PC-9 (cell line): ENCODE results near the gene NPAP1. TPM values are rescaled to one million over a fixed set of nuclear protein-coding genes. Genes with fewer than 3 reads are reported as not detected.

Experiments
- BruUV-seq: library from RNA; stranded (reverse); fragments of 400-500 nt; replicated peaks from 2 replicates; lab custom pipeline; 2021; lab: Mats Ljungman, UMichigan
- CTCF ChIA-PET: fragments of 300-600 bp; sonication (Branson Sonifier 250); formaldehyde crosslinking; loops from one replicate; lab custom pipeline; 2022; ENCODE audit warnings: antibody characterized with exemption; lab: Charles Lee
- POLR2A ChIA-PET: fragments of 300-600 bp; sonication (Branson Sonifier 250); formaldehyde crosslinking; loops from one replicate; lab custom pipeline; 2022; ENCODE audit warnings: antibody characterized with exemption; ENCODE audit not compliant: unreplicated experiment; lab: Charles Lee
- DNase-seq, 2 experiments: peaks; one replicate each; pipeline versions ENCODE4 v3.0.0 to v3.0.0-alpha.2; 2015 to 2022; ENCODE audit warnings: mixed read lengths in 1 of 2
- H2AFZ ChIP-seq: fragments of 200-600 bp; sonication (generic); 2 replicates; pipeline ENCODE4 v1.8.1; 2017; ENCODE audit warnings: antibody characterized with exemption
- H3F3A ChIP-seq: fragments of 200-600 bp; sonication (generic); 2 replicates; pipeline ENCODE4 v1.8.1; 2017; ENCODE audit warnings: antibody characterized with exemption, mild to moderate bottlenecking, low read depth; ENCODE audit not compliant: insufficient read depth
- H3K27ac ChIP-seq: fragments of 200-600 bp; sonication (generic); 2 replicates; pipeline ENCODE4 v1.6.1; 2016; ENCODE audit warnings: mixed run types
- H3K27me3 ChIP-seq: fragments of 200-600 bp; sonication (generic); 2 replicates; pipeline ENCODE4 v1.6.1; 2016; ENCODE audit warnings: low read depth, mixed run types; ENCODE audit not compliant: insufficient read depth
- H3K36me3 ChIP-seq: fragments of 200-600 bp; sonication (generic); 2 replicates; pipeline ENCODE4 v1.6.1; 2016; ENCODE audit warnings: low read depth, mixed run types
- H3K4me1 ChIP-seq: fragments of 200-600 bp; sonication (generic); replicated peaks from 2 replicates; pipeline ENCODE4 v1.6.1; 2016; ENCODE audit warnings: mixed run types; ENCODE audit not compliant: insufficient read depth
- H3K4me2 ChIP-seq: fragments of 200-600 bp; sonication (generic); 2 replicates; pipeline ENCODE4 v1.6.1; 2017; ENCODE audit warnings: mixed run types
- H3K4me3 ChIP-seq: fragments of 200-600 bp; sonication (generic); 2 replicates; pipeline ENCODE4 v1.6.1; 2016; ENCODE audit warnings: mixed run types
- H3K79me2 ChIP-seq: fragments of 200-600 bp; sonication (generic); 2 replicates; pipeline ENCODE4 v1.6.1; 2017; ENCODE audit warnings: low read depth, mixed run types
- H3K9me2 ChIP-seq: fragments of 200-600 bp; sonication (generic); 2 replicates; pipeline ENCODE4 v1.8.1; 2017; ENCODE audit warnings: mild to moderate bottlenecking; ENCODE audit not compliant: insufficient read depth
- H3K9me3 ChIP-seq: fragments of 200-600 bp; sonication (generic); 2 replicates; pipeline ENCODE4 v1.8.1; 2016; ENCODE audit warnings: low read depth; ENCODE audit not compliant: insufficient read depth
- H4K20me1 ChIP-seq: fragments of 200-600 bp; sonication (generic); 2 replicates; pipeline ENCODE4 v1.8.1; 2017; ENCODE audit not compliant: insufficient read depth
- CTCF ChIP-seq: fragments of 200-600 bp; sonication (generic); conservative IDR thresholded peaks from 2 replicates; pipeline ENCODE4 v1.6.1; 2017; ENCODE audit warnings: mixed run types, antibody characterized with exemption, mild to moderate bottlenecking, moderate library complexity
- EZH2 ChIP-seq: fragments of 200-600 bp; sonication (generic); IDR thresholded peaks from 2 replicates; pipeline ENCODE4 v1.8.0; 2017; ENCODE audit warnings: antibody characterized with exemption, low read depth
- intact Hi-C: fragments of 100-400 bp; cut with micrococcal nuclease; formaldehyde crosslinking; loops from one replicate; pipeline ENCODE4 v1.10.0; 2022; ENCODE audit not compliant: unreplicated experiment
- total RNA-seq: library from RNA; stranded (reverse); gene quantifications from 2 replicates; pipeline ENCODE4 v1.2.3, GENCODE V29; 2021

NPAP1 gene
- total RNA-seq, 1 experiment from 2014 or later: not detected

GRCh38 chr15:24683736-24684135 is 8.2 kb downstream of the NPAP1 start:
- intact Hi-C loops: no loop called here
- Histone ChIP-seq H3K36me3 (no peaks in the 10 kb centered on the region), H3K4me2 (no peak overlapping the region), H3K9me2 (no peaks in the 10 kb centered on the region), H3F3A (no peaks in the 10 kb centered on the region), H3K27me3 (no peaks in the 10 kb centered on the region), H3K4me3 (no peak overlapping the region), H2AFZ (no peak overlapping the region), H3K9me3 (no peaks in the 10 kb centered on the region), H3K4me1 (no peaks in the 10 kb centered on the region), H4K20me1 (no peaks in the 10 kb centered on the region), H3K27ac (no peak overlapping the region), H3K79me2 (no peaks in the 10 kb centered on the region)
- ChIA-PET CTCF (no interaction called here), POLR2A (no interaction called here)
- DNase-seq: no peak
- no TSS peak for BruUV-seq
- TF ChIP-seq CTCF (no peak), EZH2 (no peak)

- intact Hi-C loops: no loop called here
- no peak overlapping the region for H3K27ac ChIP-seq
- H4K20me1 ChIP-seq: no peaks in the 10 kb centered on the region
- H3K36me3 ChIP-seq: no peaks in the 10 kb centered on the region
- H3K79me2 ChIP-seq: no peaks in the 10 kb centered on the region
- POLR2A ChIA-PET: no interaction called here
- H3F3A ChIP-seq: no peaks in the 10 kb centered on the region
- H3K4me3 ChIP-seq: no peak overlapping the region
- TF ChIP-seq CTCF: no peak
- no peak for TF ChIP-seq EZH2
- no peak overlapping the region for H2AFZ ChIP-seq
- DNase-seq: no peak
- H3K4me2 ChIP-seq: no peak overlapping the region
- BruUV-seq: no TSS peak
- no peaks in the 10 kb centered on the region for H3K9me3 ChIP-seq
- H3K9me2 ChIP-seq: no peaks in the 10 kb centered on the region
- CTCF ChIA-PET: no interaction called here
- no peaks in the 10 kb centered on the region for H3K27me3 ChIP-seq
- H3K4me1 ChIP-seq: no peaks in the 10 kb centered on the region
Measured at GRCh38 chr15:24684313-24684712, 8.7 kb downstream of the NPAP1 start.

GRCh38 chr15:24696201-24696600 is 20.6 kb downstream of the NPAP1 start:
- Histone ChIP-seq H3K79me2 (no peaks in the 10 kb centered on the region), H3K4me3 (no peak overlapping the region), H3K4me2 (no peak overlapping the region), H2AFZ (no peak overlapping the region), H3F3A (no peaks in the 10 kb centered on the region), H3K27ac (no peak overlapping the region), H3K36me3 (no peaks in the 10 kb centered on the region), H4K20me1 (no peaks in the 10 kb centered on the region), H3K27me3 (peaks cover 3% of the 10 kb centered on the region; the same call in 1 of the 2 replicates), H3K9me3 (no peaks in the 10 kb centered on the region), H3K9me2 (no peaks in the 10 kb centered on the region), H3K4me1 (no peaks in the 10 kb centered on the region)
- DNase-seq: no peak
- no TSS peak for BruUV-seq
- TF ChIP-seq EZH2: no peak
- no peak for TF ChIP-seq CTCF
- ChIA-PET POLR2A (no interaction called here), CTCF (no interaction called here)
- intact Hi-C loops: no loop called here
